GM18951 (cell line): ENCODE results near the gene MTUS2.

ENCODE experiments used
- POLR2A ChIP-seq: IDR thresholded peaks from 4 replicates; pipeline ENCODE4 v1.6.1; 2011; ENCODE audit warnings: mild to moderate bottlenecking; ENCODE audit not compliant: insufficient read length, insufficient read depth; ENCODE audit errors: extremely low read depth
- in situ Hi-C: fragments of 300-500 bp; cut with MboI; formaldehyde crosslinking; loops from one replicate; pipeline ENCODE4 v1.12.0; 2022; ENCODE audit warnings: low sequenced_read_pairs, mixed read lengths, inconsistent platforms; ENCODE audit not compliant: unreplicated experiment

MTUS2 gene

DNA sequence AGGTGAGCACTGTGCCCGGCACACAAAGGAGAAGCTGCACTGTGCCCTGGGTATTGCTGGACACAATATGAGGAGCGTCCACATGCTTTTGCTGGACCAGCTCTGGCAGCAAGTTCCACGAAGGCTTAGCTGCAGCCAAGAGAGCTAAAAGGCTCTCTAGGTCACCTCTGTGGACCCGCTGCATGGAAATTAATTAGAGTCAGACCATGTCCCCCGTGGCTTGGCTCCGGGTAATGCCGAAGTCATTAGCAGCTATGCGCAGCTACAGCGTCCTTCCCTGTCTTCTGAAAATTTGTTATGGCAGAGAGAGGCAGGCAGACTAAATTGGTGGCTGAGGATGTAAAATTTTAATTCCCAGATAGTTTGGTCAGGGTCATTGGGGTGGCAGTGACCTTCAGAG is 503.8 kb downstream of the MTUS2 start:
- no peak for TF ChIP-seq POLR2A
- in situ Hi-C loops, result no loop called here

DNA sequence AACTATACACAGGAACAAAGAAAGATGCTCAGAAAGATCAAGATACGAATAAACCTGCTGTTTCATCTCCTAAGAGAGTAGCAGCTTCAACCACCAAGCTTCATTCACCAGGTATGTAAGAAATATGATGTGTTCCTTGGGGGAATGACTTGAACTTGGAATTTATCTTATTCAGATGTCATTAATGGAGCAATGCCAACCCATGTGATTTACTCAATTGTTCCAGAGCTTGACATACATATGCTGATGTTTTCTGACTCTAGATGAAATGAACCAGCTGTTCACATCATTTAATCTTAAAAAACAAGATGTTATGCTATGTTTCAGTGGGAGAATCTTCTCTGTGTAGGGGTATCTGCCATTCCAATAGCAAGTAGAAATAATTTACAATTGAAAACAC is 504.5 kb downstream of the MTUS2 start:
- in situ Hi-C loops, result no loop called here
- TF ChIP-seq POLR2A, result no peak

DNA sequence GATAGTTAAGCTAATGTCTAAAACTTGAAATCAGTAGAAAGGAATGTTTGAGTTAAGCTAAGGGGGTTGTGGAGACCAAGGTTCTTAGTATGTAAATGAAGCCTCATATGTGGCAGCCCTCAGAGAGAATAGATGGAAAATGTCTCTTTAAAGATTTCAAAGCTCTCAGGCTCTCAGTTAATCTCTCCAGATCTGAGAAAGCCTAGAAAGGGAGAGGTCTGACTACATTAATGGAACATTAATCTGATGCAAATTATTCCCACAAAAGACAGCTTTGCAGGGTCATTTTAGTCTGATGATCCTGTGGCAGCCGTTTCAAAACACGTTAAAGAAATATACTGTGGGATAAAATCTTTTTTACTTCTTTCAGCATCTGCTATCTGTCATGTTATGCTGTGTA is 508.4 kb downstream of the MTUS2 start:
- in situ Hi-C loops, result no loop called here

DNA sequence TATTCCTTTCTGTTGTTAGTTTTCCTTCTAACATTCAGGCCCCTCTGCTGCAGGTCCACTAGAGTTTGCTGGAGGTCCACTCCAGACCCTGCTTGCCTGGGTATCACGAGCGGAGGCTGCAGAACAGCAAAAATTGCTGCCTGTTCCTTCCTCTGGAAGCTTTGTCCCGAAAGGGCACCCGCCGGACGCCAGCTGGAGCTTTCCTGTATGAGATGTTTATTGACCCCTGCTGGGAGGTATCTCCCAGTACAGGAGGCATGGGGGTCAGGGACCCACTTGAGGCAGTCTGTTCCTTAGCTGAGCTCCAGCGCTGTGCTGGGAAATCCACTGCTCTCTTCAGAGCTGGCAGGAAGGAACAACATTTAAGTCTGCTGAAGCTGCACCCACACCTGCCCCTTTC is 516.2 kb downstream of the MTUS2 start:
- in situ Hi-C loops, result no loop called here
- no peak for TF ChIP-seq POLR2A

More for the DNA sequence above, 508.4 kb downstream of the MTUS2 start:
- TF ChIP-seq POLR2A, result no peak

DNA sequence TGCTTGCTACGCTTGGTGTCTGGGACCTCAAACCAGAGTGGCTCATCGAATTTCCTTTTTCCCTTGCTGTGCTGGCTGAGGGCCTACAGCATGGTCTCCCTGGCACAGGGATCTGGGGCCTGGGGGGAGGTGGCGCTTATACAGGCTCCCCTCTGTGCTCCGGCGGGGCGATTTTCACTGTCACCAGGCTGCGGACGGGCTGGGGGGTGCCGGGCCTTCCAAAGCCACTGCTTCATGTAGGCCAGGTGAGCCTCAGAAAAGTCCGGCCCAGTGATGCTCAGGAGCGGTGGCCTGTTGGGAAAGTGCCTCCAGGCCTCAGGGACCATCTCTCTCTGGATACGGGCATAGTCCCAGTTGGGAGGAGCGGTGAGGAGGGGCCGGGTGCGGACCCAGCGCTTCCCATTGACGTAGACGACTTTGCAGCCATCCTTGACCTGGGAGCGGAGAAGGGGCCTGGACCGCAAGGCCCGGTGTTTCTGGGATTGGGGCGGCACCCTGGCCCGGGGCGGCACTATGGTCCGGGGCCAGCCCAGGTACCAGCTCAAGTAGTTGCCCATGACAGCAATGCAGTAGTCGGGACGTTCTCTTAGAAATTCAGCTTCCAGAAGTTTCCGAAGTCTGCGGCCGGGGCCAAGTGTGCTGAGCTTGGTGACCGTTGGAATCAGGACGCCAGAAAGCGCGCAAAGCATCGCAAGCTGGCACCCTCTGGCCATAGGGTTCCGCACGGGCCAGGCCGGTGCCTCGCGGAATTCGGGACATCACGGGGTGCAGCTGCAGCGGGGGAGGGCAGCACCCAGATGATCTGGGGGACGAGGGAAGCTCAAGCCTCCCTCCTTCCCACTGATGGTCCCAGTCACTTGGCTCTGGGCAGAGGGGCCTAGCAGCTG is 519.5 kb downstream of the MTUS2 start:
- in situ Hi-C loops, result no loop called here
- TF ChIP-seq POLR2A, result no peak

DNA sequence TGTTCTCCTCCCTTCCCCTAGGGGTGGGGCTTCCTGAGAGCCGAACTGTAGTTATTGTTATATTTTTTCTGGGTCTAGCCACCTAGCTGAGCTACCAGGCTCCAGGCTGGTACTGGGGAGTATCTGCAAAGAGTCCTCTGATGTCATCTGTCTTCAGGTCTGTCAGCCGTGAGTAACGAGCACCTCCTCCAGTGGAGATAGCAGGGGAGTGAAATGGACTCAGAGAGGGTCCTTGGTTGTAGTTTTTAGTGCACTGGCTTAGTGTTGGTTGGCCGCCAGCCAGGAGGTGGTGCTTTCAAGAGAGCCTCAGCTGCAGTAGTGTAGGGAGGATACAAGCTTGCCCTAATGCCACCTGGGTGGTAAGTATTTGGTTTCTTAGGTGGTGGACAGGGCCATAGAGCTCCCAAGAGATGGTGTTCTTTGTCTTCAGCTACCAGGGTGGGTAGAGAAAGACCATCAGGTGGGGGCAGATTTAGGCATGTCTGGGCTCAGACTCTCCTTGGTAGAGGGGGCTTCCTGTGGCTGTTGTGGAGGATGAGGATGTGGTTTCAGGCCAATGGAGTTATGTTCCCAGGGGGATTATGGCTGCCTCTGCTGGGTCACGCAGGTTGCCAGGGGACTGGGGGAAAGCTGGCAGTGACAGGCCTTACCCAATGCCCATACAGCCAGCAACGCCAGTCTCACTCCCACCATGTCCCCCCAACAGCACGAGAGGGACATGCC is 525.9 kb downstream of the MTUS2 start:
- in situ Hi-C loops, result loop anchor here (5.0 kb wide), 1 partner anchor 134 kb away; no protein-coding TSS in a partner anchor

DNA sequence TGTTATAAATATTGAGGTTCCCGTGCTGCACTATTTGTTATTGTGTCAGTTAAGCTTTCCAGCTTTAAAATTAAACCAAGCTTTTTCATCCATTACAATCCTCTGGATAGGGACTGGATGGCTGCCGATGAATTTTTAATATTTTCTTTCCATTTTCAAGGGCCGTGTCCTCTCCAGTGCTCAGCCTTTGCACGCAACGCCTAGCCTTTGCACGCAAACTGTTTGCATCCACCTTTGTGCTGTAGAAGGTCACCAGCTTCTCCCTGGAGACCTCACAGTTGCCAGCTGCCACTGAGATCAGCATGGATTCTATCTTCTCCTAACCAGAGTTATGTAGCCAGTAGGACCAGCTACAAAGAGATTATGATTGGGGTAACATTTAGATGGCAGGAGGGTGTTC is 534.9 kb downstream of the MTUS2 start:
- in situ Hi-C loops, result no loop called here
- no peak for TF ChIP-seq POLR2A

DNA sequence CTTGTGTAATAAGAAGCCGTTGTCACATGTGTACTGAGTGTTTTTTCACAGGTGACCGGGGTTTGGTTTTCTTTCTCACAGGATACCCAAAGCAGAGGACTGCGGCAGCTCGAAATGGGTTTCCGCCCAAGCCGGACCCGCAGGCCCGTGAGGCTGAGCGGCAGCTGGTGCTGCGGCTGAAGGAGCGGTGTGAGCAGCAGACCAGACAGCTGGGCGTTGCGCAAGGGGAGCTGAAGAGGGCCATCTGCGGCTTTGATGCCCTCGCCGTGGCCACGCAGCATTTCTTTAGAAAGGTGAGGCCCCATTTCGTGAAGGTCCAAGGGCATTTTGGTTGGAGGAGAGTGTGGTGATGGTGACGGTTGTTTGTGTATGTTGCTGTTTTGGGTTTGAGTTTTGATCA is 539.0 kb downstream of the MTUS2 start:
- in situ Hi-C loops, result no loop called here
- TF ChIP-seq POLR2A, result no peak

DNA sequence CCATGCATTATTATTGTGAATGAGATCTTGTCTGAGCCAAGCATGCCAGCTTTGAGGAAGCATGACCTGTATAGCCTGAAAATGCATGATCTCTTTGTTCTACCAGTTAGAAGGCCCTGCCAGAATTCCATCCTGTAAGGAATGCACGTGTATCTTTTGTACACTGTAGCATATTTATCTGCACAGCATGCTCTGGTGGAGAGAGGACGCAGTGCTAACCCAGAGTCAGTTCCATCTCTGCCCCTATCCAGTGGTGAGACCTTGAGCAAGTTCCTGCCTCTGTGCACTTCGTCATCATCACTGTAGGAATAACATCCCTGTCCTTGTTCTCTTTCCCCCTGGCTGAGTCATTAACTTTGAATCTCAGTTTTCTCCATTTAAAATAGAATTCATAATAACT is 541.6 kb downstream of the MTUS2 start:
- TF ChIP-seq POLR2A, result no peak
- in situ Hi-C loops, result loop anchor here (10.0 kb wide), 1 partner anchor 287 kb away; no protein-coding TSS in a partner anchor

DNA sequence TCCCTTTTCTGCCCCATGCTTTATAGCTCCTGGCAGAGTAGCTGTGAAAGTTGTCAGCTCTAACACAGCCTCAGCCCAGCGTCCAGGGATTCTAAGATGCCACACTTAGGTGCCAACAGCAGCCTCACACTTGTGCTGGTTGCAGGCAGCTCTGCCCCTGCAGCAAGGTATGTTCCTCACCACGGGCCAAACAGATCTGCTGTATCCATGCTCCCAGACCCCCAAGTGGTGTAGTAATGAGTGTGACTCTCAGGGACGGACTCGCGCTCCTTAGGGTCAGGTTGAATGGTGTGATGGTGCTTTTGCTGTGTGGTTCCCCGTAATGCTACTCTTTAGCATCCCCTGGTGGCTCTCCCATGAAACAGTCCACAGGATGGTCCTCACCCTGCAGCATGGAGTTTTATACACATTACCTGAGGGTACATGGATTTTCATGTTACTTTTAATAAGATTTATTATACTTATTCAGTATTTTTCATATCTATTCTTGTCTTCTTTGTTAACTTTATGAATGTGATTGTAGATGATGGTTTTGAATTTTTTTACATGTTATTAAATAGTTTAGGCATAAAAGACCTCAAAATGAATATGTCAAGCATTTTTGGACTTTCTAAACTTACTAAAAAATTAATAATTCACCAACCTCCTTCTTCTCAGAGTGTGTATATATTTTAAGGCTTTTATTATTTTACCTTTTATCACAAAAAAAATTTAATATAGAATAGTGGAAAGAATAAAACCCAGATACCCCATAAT is 542.9 kb downstream of the MTUS2 start:
- no peak for TF ChIP-seq POLR2A
- in situ Hi-C loops, result loop anchor here (10.0 kb wide), 1 partner anchor 288 kb away; no protein-coding TSS in a partner anchor

DNA sequence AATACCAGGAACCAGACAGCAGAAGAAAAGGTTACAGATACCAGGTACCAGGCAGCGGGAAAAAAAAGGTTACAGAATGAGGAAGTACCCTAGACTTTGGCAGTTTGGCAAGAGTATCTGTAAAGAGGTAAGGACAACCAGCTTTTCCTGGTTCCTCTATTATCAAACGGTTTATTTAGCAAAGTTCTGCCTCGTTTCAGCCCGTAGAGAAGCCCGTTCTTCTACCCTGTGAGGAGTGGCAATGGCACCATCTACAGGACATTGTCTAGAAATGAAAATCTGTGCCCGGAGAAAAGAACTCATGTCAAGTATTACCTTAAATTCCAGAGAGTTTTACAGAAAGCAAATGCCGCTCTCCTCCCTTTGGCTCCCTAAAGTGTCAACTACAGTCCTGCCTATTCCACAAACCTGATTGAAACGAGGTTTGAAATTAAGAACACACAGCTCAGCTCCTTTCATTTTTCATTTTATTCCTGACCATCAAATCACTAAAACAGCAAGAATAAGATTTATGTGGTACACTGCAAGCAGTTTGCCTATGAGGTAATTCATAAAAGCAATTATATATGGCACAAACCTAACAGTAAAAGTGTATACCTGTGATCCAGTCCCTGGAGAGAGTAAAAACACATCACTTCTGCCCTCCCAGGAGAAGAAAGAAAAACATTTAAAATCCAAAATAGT is 549.1 kb downstream of the MTUS2 start:
- TF ChIP-seq POLR2A, result no peak
- in situ Hi-C loops, result loop anchor here (10.0 kb wide), 1 partner anchor 294 kb away; no protein-coding TSS in a partner anchor

DNA sequence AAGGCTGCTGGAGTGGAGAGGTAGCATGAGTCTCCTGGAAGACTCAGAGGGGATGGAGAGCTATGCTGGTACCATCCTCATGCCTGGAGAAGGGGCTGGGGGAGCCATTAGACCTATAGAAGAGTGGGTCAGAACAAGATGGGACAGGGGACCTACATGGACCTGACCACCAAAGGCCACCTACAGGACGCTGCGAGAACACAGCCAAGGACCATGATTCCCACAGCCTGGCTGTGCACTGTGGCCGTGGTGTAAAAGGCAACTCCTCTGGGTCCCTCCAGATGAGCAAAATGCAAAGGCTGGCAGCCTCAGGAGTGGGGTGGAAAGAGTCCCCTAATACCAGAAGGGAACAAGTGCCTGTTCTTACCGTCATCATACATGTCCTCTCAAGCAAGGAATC is 559.1 kb downstream of the MTUS2 start:
- in situ Hi-C loops, result no loop called here
- no peak for TF ChIP-seq POLR2A

DNA sequence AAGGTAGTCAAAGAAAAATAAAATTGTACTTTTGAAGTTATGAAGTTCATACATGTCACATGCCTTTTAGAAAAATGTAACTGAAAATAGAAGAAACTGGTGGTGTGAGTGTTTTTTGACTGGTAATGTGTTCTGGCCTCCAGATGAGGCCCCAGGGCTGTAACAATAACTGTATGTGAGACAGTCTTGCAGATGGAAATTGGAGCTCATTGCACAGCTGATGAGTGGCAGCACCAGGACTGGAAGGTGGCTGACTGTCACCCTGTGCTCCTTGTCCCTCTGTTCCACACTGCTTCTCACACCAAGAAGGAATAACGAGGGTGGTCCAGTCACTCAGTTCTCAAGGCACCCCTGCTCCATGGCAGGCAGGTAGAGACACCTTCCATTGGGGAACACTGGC is 559.7 kb downstream of the MTUS2 start:
- in situ Hi-C loops, result no loop called here
- no peak for TF ChIP-seq POLR2A
